Right ventricle myocardium inferior (tissue), 1 donor: Measurements from ENCODE around the gene ADRA2C. TPM values are rescaled to one million over a fixed set of nuclear protein-coding genes. Genes with fewer than 3 reads are reported as not detected.

Experiments
- ATAC-seq: fragments of 200-7000 bp; cut with Tn5 transposase; one replicate; pipeline ENCODE4 v1.9.1; 2020; ENCODE audit warnings: mild to moderate bottlenecking, moderate library complexity
- DNase-seq: peaks from one replicate; pipeline ENCODE4 v3.0.0; 2021; ENCODE audit errors: missing footprints
- intact Hi-C: fragments of 100-400 bp; cut with DNase I; formaldehyde crosslinking; loops from one replicate; pipeline ENCODE4 v1.11.0; 2022
- total RNA-seq: library from RNA; stranded (reverse); fragmentation: NEBNext Ultra II Directional; extraction: Animal tissue kit (Norgen Biotek cat#: 25700); gene quantifications from one replicate; pipeline ENCODE4 v1.2.1, GENCODE V29; 2021
- donor health status: DM: no; HTN: yes; CAD: no; lungs with severe emphysema.

Gene ADRA2C
- total RNA-seq, 1 donor from 2014 or later, result 6.9 TPM

DNA sequence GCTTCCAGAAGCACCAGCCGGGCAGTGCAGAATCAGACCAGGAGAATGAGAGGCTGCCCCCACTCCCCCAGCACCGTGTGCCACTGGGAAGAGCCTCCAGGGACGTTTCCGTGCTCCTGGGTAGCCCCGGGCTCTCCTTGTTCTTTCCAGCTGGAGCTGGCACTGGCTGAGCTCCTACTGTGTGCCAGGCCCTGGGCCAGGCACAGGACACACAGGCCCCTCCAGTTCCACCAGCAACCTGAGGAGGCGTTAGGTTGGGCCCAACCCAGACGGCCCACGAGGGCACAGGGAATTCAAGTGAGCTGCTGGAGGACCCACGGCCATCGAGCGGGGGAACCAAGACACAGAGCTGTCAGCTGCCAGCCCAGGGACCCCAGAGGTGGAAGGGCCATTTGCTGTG lies 15.9 kb upstream of the ADRA2C start:
- no peak for ATAC-seq
- no peak for DNase-seq
- intact Hi-C loops, result no loop called here

DNA sequence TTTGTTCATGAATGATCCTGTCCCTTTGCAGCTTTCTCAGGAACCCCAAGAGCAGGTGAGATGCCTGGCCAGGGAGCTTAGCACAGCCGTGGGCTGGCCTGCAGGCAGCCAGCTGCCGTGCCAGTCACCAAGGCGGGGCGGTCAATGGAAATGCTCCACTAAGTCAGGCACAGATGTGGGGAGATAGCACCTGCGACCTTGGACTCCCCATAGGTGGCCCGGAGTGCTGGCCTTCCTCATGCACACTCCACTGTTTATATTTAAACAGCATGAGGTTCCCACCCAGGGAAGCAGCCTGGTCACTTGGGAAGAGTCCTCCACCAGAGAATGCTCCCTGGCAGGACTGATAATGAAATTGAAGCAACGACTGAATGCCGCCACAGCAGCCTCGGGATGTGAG lies 14.2 kb upstream of the ADRA2C start:
- intact Hi-C loops, result no loop called here

DNA sequence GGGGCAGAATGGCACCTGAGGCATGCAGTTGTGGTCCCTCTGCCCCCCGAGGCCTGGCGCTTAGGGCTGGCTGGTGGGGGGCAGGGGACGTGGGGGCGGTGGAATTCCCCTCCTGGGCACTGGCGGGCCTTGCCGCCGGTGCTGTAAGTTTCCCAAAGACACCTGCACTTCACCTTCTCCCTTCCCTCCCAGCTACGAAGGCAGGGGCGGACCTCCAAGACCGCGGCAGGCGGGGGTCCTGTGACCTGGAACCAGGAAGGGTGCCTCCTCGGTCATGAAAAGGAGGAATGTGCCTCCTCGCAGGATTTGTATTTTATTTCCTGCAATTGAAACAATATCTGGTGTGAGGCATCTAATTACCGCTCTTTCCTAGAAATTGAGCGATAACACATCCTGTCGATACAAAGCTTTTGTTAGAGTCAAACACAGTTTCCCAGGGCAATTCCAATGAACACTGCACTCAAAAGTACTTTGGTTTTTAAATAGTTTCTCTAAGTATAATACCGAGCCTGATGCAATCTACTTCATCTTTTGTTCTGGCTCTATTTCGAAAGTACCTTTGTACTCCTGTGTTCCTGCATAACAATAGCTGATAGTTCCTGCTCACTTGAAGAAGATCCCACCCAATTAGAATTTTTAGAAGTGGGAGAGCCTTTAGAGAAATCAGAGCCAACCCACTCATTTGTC lies 12.3 kb upstream of the ADRA2C start:
- no peak for ATAC-seq
- intact Hi-C loops, result no loop called here
- DNase-seq, result no peak

More for the DNA sequence above, 14.2 kb upstream of the ADRA2C start:
- DNase-seq, result no peak
- ATAC-seq, result no peak

DNA sequence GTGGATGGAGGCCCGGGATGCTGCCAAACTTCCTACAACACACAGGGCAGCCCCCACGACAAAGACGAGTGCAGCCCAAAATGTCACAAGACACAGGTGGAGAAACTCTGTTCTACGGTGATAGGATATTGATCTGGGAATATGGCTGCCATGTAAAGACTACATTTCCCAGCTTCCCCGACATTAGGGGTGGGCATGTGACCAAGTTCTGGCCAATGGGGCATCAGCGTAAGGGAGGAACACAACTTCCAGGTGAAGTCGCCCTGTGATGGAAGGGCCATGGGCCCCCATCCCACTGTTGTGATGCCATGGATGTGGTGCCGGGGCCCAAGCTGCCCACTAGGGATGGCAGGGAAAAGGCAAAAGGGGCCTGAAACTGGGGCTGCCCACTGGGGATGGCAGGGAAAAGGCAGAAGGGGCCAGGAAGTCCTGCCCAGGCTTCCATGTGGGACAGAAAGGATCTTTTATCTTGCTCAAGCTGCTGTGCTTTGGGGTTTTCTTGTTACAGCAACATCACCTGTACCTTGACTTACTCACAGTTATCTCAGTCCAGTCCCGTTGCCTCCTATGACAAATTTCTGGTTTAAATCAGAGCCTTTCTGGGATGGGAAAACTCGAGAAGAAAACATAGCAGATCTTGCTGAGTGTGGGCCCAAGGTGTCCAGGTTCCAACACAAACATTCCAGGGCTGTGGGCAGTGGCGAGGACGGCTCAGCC lies 9.7 kb upstream of the ADRA2C start:
- intact Hi-C loops, result no loop called here
- DNase-seq (no peak), ATAC-seq (no peak)

DNA sequence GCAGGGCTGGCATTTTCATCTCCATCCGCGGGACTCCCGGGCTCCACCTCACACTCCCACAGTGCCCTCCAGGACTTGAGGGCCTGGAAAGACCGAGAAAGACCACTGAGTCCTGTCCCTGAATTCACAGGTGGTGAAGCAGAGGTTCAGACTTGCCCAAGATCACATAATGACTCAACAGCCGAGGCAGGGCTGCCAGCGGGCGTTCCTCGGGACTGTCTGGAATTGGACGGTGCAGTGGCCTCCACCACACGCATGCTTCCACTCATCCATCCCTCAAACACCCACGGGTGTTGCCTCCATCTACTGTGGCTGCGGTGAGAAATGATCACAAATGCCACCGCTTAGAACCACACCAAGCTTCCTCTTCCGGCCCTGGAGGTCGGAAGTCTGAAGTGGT lies 6.9 kb upstream of the ADRA2C start:
- ATAC-seq (no peak), DNase-seq (no peak)
- intact Hi-C loops, result no loop called here

DNA sequence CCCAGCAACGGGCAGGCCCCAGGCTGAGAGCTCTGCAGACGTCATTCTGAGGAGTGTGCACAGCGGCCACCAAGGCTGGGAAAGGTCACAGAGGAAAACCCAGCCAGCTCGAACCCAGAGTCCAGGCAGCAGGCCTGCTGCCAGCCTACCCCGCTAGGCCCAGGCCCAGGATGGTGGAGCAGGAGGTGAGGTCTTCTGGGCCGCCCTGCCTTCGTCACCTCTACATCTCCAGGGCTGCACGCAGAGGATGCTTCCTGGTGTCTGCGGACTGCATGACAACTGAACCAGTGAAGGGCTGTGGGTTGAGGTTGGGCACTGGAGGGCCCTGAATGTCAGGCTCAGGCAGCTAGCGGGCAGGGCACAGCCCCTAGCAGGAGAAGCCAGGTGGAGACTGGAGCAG lies 5.8 kb upstream of the ADRA2C start:
- DNase-seq, result no peak
- ATAC-seq, result no peak
- intact Hi-C loops, result no loop called here

DNA sequence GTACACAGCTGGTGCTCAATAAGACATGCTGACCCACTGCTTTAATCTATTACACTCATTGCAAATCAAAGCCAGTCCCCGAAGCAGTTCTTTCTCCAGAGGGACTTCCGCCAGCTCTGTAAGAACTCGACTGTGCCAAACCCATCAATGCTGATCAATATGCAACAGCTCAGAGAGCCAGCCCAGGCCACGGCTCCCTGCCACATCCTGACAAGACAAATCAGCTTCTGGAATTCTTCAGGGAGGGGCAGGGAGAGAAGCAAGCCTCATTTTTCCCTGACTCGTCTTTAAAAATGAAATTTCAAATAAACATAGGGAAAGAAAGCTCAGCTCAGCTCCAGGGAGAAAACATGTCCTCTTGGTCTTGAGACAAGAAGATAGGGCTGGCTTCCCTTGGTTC lies 5.3 kb upstream of the ADRA2C start:
- ATAC-seq (no peak), DNase-seq (no peak)
- intact Hi-C loops, result no loop called here

DNA sequence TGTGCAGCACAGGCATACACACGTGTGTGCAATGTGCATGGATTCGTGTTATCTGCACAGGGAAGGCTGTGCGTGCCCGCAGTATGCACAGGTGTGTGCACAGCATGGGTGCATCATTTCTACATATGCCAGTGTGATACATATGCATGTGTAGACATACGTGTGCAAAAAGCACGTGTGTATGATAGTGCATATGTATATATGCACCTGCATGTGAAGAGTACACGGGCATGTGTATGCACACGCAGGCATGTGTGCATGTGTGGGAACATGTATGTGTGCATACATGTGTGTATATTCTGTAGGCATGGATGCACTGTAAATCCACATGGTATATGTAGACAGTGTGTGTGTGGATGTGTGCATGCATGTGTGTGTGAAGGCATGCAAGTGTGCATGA lies 3.9 kb upstream of the ADRA2C start:
- ATAC-seq, result no peak
- intact Hi-C loops, result no loop called here
- no peak for DNase-seq

DNA sequence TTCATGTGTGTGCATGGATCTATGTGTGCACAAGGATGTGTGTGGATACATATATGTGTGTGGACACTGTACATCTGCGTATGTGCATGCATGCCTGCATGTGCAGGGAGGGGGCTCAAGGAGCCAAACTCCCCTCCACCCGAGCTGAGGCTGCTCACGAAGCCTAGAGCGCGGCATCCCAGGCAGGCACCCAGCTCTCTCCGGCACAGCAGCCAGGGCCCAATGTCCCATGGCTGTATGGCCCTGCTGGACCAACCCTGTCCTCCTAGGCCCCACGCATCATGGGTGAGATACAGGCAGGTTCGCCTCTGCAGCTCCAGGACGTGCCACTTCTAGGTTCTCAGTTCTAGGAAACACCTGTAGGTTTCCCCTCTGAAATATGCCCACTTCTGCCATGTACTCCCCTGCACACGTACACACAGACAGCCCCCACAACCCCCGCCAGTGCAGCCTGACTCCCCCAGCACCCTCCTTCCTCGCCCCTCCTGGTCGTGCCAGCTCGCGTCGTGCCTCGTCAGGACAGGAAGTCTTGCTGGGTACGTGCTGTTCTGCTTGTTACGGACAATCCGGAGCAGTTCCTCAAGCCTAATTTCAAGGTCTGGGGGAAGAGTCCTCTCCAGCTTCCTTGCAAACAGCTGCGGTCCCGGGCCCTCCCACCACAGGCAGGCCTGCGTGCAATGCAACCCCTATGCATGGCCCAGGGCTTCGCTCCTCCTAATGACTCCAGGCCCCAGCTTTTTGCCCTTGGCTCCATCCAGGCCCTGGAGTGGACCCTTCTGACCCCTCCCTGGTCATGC lies 3.2 kb upstream of the ADRA2C start:
- intact Hi-C loops, result no loop called here
- DNase-seq (no peak), ATAC-seq (no peak)

DNA sequence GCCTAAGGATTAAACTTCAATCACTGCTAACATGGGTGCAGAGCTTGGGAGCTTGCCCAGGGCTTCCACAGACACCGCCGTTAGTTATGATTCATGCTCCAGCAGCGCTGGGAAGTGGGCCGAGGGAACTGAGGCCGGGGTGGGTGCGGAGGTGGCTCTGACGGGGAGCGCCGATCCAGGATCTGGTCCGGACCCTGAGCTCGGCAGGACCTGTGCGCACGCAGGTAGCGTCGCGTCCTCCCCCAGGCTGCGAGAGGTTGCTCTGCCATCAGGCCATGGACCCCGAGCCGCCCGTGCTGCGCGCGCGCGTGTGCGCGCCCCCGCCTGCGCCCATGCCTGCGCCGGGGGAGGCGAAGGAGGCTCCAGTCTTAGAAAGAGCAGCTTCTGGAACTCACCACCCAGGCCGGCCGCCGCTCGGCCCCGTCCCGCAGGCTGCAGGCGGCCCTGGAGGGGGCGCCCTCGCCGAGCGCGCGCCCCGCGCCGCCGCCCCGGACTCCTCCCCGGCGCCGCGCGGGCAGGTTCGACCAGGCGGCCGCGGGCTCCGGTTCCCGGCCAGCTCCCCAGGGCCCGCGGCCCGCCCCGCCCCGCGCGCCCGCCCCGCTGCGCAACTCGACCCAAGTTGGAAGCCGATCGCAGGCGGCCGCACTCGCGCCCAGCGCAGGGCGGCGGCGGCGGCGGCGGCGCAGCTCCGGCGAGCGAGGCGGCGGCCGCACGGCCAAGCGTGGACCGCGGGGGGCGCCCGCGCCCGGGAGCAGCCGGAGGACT lies 732 bp upstream of the ADRA2C start:
- no peak for DNase-seq
- intact Hi-C loops, result no loop called here
- ATAC-seq, result peak; percentile 51

DNA sequence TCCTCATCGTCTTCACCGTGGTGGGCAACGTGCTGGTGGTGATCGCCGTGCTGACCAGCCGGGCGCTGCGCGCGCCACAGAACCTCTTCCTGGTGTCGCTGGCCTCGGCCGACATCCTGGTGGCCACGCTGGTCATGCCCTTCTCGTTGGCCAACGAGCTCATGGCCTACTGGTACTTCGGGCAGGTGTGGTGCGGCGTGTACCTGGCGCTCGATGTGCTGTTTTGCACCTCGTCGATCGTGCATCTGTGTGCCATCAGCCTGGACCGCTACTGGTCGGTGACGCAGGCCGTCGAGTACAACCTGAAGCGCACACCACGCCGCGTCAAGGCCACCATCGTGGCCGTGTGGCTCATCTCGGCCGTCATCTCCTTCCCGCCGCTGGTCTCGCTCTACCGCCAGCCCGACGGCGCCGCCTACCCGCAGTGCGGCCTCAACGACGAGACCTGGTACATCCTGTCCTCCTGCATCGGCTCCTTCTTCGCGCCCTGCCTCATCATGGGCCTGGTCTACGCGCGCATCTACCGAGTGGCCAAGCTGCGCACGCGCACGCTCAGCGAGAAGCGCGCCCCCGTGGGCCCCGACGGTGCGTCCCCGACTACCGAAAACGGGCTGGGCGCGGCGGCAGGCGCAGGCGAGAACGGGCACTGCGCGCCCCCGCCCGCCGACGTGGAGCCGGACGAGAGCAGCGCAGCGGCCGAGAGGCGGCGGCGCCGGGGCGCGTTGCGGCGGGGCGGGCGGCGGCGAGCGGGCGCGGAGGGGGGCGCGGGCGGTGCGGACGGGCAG lies 792 bp downstream of the ADRA2C start:
- DNase-seq (no peak), ATAC-seq (no peak)
- intact Hi-C loops, result no loop called here

DNA sequence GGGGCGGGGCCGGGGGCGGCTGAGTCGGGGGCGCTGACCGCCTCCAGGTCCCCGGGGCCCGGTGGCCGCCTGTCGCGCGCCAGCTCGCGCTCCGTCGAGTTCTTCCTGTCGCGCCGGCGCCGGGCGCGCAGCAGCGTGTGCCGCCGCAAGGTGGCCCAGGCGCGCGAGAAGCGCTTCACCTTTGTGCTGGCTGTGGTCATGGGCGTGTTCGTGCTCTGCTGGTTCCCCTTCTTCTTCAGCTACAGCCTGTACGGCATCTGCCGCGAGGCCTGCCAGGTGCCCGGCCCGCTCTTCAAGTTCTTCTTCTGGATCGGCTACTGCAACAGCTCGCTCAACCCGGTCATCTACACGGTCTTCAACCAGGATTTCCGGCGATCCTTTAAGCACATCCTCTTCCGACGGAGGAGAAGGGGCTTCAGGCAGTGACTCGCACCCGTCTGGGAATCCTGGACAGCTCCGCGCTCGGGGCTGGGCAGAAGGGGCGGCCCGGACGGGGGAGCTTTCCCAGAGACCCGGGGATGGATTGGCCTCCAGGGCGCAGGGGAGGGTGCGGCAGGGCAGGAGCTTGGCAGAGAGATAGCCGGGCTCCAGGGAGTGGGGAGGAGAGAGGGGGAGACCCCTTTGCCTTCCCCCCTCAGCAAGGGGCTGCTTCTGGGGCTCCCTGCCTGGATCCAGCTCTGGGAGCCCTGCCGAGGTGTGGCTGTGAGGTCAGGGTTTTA lies 1.5 kb downstream of the ADRA2C start:
- DNase-seq (no peak), ATAC-seq (no peak)
- intact Hi-C loops, result no loop called here

DNA sequence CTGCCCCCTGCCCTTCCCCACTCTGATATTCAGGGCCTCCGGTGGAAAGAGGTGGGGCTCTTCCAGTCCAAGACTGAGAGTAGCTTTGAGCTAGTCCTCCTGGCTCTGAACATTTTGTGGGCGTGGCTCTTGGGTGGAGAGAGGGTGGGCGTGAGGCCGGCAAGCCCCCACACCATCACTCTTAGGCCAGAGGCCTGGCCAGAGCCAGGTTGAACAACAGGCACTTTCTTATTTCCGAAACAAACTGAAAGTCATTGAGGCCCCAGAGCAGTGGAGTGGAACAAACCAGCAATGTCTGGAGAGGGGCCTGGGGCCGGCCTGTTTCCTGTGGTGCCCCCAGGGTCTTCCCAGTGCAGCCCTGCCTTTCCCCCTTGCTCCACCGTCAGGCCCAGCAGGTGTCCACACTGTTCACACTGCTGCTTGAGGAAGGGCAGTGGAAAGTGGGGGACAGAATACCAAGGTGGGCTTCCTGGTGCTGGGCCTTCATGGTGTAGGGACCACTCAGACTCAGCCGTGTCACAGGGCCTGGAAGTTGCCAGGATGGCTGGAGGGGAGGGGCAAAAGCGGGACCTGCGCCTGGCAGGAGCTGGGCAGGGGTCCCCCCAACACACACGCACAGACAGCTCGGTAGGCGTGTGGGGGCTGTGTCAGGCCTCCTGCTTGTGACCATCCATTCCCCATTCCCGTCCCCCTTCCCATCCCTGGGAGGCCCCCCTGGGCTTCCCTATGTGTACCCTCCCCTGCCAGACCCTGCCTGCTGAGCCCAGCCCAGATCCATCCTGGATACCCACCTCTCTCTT lies 2.9 kb downstream of the ADRA2C start:
- DNase-seq (no peak), ATAC-seq (no peak)
- intact Hi-C loops, result no loop called here

DNA sequence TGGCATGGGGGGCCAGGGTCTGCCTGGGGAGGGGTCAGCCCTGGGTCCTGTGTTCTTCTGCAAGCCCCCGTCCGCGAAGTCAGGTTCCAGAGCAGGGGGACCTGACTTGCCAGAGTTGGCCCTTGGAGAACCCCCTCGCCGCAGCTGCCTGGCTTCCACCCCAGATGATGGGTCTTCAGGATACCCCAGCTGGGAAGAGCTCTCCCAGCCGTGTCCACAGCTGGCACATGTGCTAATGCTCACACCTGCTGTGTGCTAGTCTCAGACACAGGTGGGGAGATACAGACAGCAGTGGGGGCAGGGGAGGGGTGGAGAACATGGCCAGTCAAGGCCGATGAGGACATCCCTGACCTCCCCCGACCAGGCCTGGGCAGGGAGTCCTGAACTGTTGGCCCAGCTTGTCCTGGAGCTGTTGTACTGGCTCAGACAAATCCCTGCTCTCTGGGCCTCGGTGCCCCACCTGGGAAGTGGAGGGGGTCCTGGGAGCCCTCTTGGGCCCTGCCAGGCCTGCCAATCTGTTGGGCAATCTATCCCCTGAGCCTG lies 3.5 kb downstream of the ADRA2C start:
- intact Hi-C loops, result loop anchor here (10.0 kb wide), 1 partner anchor 105 kb away; no protein-coding TSS in a partner anchor
- no peak for ATAC-seq
- no peak for DNase-seq

DNA sequence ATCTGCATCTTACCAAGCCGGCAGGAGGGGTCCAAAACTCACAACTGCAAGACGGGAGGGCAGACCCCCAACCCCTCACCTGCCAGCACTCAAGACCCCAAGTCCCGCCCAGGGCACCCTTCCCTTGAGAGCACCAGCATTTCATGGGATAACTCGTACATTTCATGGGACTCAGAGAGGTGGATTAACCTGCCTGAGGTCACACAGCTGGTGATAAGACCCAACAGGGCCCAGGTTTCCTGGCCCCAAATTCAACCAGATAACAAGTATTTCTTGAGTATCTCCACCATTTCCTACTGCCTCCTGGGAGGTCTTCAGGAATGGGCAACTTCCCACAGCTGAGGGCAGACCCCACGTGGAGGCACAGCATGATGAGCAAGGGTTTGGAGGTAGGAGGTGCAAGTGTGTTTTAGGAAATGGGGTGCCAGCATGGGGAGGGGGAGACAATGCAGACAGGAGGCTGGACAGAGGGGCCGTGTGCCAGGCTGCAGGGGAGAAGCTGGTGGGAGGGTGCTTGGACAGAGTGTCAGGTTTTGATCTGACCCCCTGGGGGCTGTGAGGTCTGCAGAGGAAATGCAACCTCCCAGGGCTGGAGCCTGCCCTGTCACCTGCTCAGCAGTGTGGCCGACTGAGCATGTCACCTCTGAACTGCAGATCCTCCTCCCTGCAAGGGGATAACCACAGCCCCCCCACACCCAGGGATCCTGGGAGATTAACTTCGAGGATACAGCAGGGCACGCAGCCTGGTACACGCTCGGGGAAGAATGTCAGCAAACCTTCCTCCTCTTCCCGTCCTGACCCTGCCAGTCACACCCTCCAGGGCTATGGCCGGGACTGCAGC lies 4.4 kb downstream of the ADRA2C start:
- DNase-seq, result no peak
- intact Hi-C loops, result loop anchor here (10.0 kb wide), 1 partner anchor 104 kb away; no protein-coding TSS in a partner anchor
- no peak for ATAC-seq
